ENCODE data around the gene LRRN1.

Gene LRRN1

DNA sequence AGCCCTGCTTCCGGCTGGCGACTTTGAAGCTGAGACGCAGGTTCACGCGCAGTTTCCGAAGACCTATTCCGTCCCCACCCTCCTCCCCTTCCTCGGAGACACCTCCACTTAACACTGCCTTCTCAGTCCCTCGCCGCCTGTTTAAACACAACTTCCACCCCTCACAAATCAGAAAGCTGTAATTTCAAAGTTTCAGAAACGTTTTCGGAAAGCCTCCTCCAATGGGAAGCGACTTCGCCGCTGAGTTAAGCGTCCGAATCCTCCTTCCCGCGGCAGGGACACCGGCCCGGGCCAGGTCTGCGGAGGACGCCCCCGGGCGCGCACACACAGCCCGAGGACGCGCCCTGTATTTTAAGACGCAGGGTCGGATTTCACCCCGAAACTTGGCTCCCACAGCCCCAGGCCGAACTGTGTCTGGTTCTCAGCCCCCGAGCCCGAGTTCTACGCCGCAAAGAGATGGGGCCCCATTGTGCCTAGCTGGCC is 559 bp upstream of the LRRN1 start:
- no peaks in the 10 kb centered on the region for H3K9me3 ChIP-seq (ENCODE audit: insufficient read depth, low read depth, low read length)
- peak overlapping the region; percentile 65 for H3K4me2 ChIP-seq (ENCODE audit: low read depth, low read length, poor library complexity, severe bottlenecking)
- peak overlapping the region; percentile 72 for H3K4me3 ChIP-seq (ENCODE audit: low read length, poor library complexity, severe bottlenecking)
- H3F3A ChIP-seq (ENCODE audit: low read depth), result no peaks in the 10 kb centered on the region
- no peaks in the 10 kb centered on the region for H3K4me1 ChIP-seq (ENCODE audit: insufficient read depth, low read length, poor library complexity, severe bottlenecking)
- peak overlapping the region; percentile 52 for H3K9ac ChIP-seq (ENCODE audit: low read depth, low read length, poor library complexity, severe bottlenecking)
- no peaks in the 10 kb centered on the region for H4K20me1 ChIP-seq (ENCODE audit: insufficient read depth, low read length, poor library complexity, severe bottlenecking)
- H2AFZ ChIP-seq (ENCODE audit: low read length), result peak overlapping the region; percentile 81
- H3K27me3 ChIP-seq (ENCODE audit: insufficient read depth, low read length, poor library complexity, severe bottlenecking), result peaks cover 44% of the 10 kb centered on the region
- no peaks in the 10 kb centered on the region for H3K79me2 ChIP-seq (ENCODE audit: insufficient read depth, low read length)
- H3K36me3 ChIP-seq (ENCODE audit: insufficient read depth, low read length), result no peaks in the 10 kb centered on the region
- TF ChIP-seq, protein P1, sequence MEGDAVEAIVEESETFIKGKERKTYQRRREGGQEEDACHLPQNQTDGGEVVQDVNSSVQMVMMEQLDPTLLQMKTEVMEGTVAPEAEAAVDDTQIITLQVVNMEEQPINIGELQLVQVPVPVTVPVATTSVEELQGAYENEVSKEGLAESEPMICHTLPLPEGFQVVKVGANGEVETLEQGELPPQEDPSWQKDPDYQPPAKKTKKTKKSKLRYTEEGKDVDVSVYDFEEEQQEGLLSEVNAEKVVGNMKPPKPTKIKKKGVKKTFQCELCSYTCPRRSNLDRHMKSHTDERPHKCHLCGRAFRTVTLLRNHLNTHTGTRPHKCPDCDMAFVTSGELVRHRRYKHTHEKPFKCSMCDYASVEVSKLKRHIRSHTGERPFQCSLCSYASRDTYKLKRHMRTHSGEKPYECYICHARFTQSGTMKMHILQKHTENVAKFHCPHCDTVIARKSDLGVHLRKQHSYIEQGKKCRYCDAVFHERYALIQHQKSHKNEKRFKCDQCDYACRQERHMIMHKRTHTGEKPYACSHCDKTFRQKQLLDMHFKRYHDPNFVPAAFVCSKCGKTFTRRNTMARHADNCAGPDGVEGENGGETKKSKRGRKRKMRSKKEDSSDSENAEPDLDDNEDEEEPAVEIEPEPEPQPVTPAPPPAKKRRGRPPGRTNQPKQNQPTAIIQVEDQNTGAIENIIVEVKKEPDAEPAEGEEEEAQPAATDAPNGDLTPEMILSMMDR (conservative IDR thresholded peaks at IDR 0.05; ENCODE audit: low read length), result no peak
- H3K9me2 ChIP-seq (replicated peaks; ENCODE audit: low read depth, low read length), result no peaks in the 10 kb centered on the region

DNA sequence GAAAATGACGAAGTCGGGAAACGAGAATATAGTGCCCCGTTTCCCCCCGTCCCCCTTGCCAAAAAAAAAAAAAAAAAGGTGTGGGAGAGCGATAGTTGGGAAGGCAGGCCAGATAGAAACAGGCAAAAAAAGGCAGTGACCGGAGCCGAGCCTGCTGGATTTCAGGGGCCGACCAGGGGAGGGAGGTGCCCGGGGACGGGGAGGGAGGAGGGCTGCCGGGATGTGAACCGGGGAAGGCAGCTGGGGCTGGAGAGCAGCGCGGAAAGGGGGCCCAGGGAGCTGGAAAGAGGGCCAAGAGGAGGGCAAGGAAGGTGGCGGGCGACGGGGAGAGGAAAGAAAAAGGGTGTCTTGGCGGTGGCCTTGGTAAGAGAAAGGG is 837 bp downstream of the LRRN1 start:
- no peaks in the 10 kb centered on the region for H3F3A ChIP-seq (ENCODE audit: low read depth)
- H3K36me3 ChIP-seq (ENCODE audit: insufficient read depth, low read length), result no peaks in the 10 kb centered on the region
- TF ChIP-seq EZH2phosphoT487 (IDR thresholded peaks at IDR 0.05; ENCODE audit: borderline replicate concordance), result no peak
- TF ChIP-seq, protein P1 (conservative IDR thresholded peaks at IDR 0.05; ENCODE audit: low read length), result no peak
- H4K20me1 ChIP-seq (ENCODE audit: insufficient read depth, low read length, poor library complexity, severe bottlenecking), result no peaks in the 10 kb centered on the region
- H3K4me3 ChIP-seq (ENCODE audit: low read length, poor library complexity, severe bottlenecking), result peak overlapping the region; percentile 72
- peaks cover 44% of the 10 kb centered on the region for H3K27me3 ChIP-seq (ENCODE audit: insufficient read depth, low read length, poor library complexity, severe bottlenecking)
- H3K9ac ChIP-seq (ENCODE audit: low read depth, low read length, poor library complexity, severe bottlenecking), result no peak overlapping the region
- H3K79me2 ChIP-seq (ENCODE audit: insufficient read depth, low read length), result no peaks in the 10 kb centered on the region
- H3K9me3 ChIP-seq (ENCODE audit: insufficient read depth, low read depth, low read length), result no peaks in the 10 kb centered on the region
- H3K4me2 ChIP-seq (ENCODE audit: low read depth, low read length, poor library complexity, severe bottlenecking), result peak overlapping the region; percentile 65
- peak overlapping the region; percentile 81; the same call in 1 of the 2 replicates for H2AFZ ChIP-seq (ENCODE audit: low read length)
- no peaks in the 10 kb centered on the region for H3K9me2 ChIP-seq (replicated peaks; ENCODE audit: low read depth, low read length)
- no peaks in the 10 kb centered on the region for H3K4me1 ChIP-seq (ENCODE audit: insufficient read depth, low read length, poor library complexity, severe bottlenecking)

DNA sequence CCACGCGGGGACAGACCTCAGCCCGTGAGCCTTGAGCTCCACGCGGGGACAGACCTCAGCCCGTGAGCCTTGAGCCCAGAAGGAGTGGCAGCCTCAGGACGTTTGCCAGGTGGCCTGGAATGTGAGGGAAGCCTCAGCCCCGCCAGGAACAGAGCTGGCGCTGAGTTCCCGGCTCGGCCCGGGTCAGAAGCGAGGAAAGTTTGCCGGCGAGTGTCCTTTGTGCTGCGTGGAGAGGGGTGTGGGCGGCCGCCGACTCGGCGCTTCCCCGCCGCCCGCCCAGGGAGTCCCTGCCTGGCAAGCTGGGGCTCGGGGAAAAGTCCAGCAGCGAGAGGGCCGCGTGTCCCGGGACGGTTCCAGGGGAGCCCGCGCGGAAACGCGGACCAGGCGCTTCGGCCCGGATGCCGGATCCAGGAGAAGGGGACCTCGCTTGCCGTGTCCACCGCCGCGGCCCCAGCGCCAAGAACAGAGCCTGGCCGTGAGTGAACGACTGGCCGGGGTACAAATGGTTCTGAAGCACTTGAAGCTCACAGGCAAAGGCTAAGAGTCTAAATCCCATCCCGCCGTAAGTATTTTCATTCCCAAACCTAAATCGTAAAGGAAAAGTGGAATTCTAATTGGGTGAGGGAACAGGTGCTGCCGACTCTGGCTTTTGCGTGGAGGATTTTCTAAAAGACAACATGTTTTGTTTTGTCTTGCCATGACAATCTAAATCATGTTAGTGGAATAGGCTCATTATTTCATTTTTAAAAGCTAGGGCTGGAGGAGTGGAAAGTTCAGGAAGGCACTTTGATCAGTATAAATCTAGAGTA is 1.7 kb downstream of the LRRN1 start:
- Histone ChIP-seq H3K9ac (ENCODE audit: low read depth, low read length, poor library complexity, severe bottlenecking) (no peak overlapping the region), H3K9me2 (replicated peaks; ENCODE audit: low read depth, low read length) (no peaks in the 10 kb centered on the region), H3K4me3 (ENCODE audit: low read length, poor library complexity, severe bottlenecking) (no peak overlapping the region), H4K20me1 (ENCODE audit: insufficient read depth, low read length, poor library complexity, severe bottlenecking) (no peaks in the 10 kb centered on the region), H3F3A (ENCODE audit: low read depth) (no peaks in the 10 kb centered on the region), H3K9me3 (ENCODE audit: insufficient read depth, low read depth, low read length) (no peaks in the 10 kb centered on the region), H2AFZ (ENCODE audit: low read length) (no peak overlapping the region), H3K4me2 (ENCODE audit: low read depth, low read length, poor library complexity, severe bottlenecking) (peak overlapping the region; percentile 65), H3K79me2 (ENCODE audit: insufficient read depth, low read length) (no peaks in the 10 kb centered on the region), H3K4me1 (ENCODE audit: insufficient read depth, low read length, poor library complexity, severe bottlenecking) (no peaks in the 10 kb centered on the region), H3K27me3 (ENCODE audit: insufficient read depth, low read length, poor library complexity, severe bottlenecking) (peaks cover 44% of the 10 kb centered on the region), H3K36me3 (ENCODE audit: insufficient read depth, low read length) (no peaks in the 10 kb centered on the region)
- TF ChIP-seq, protein P1 (conservative IDR thresholded peaks at IDR 0.05; ENCODE audit: low read length), result no peak
- TF ChIP-seq EZH2phosphoT487 (IDR thresholded peaks at IDR 0.05; ENCODE audit: borderline replicate concordance), result no peak

Measured in Loucy (cell line).